Bronchial epithelial cell (primary cell): ENCODE measurements around the gene TTC17. TPM values are rescaled to one million over a fixed set of nuclear protein-coding genes. Genes with fewer than 3 reads are reported as not detected.
A peak's percentile ranks its signal among the peaks of the same experiment; 100 is the strongest.

Source experiments
- DNase-seq: peaks from one replicate; pipeline ENCODE4 v3.0.0-alpha.2; 2010; ENCODE audit warnings: low read depth
- FAIRE-seq: peaks from 2 replicates; lab custom pipeline; 2011; peaks lifted over from hg19 to GRCh38; lab: Jason Lieb, UNC
- H3K27me3 ChIP-seq: 2 replicates; pipeline ENCODE4 v1.5.1; 2011; ENCODE audit warnings: low read length; ENCODE audit not compliant: control insufficient read depth, insufficient read depth
- H3K36me3 ChIP-seq: 2 replicates; pipeline ENCODE4 v1.5.1; 2011; ENCODE audit warnings: low read length; ENCODE audit not compliant: control insufficient read depth, insufficient read depth
- H3K4me3 ChIP-seq: 2 replicates; pipeline ENCODE4 v1.5.1; 2011; ENCODE audit warnings: mild to moderate bottlenecking, low read depth, low read length, control low read depth
- total RNA-seq: library from RNA; depleted of rRNA; stranded (reverse); fragments of >200 nt; gene quantifications from 2 replicates; pipeline ENCODE4 v1.2.1, GENCODE V29; 2014
- TF ChIP-seq, protein P1 (sequence below): IDR thresholded peaks from 2 replicates; pipeline ENCODE4 v1.5.1; 2011; ENCODE audit warnings: mild to moderate bottlenecking, moderate library complexity, low read length, control low read depth, inconsistent platforms; ENCODE audit not compliant: insufficient read depth, severe bottlenecking

TTC17 gene, protein sequence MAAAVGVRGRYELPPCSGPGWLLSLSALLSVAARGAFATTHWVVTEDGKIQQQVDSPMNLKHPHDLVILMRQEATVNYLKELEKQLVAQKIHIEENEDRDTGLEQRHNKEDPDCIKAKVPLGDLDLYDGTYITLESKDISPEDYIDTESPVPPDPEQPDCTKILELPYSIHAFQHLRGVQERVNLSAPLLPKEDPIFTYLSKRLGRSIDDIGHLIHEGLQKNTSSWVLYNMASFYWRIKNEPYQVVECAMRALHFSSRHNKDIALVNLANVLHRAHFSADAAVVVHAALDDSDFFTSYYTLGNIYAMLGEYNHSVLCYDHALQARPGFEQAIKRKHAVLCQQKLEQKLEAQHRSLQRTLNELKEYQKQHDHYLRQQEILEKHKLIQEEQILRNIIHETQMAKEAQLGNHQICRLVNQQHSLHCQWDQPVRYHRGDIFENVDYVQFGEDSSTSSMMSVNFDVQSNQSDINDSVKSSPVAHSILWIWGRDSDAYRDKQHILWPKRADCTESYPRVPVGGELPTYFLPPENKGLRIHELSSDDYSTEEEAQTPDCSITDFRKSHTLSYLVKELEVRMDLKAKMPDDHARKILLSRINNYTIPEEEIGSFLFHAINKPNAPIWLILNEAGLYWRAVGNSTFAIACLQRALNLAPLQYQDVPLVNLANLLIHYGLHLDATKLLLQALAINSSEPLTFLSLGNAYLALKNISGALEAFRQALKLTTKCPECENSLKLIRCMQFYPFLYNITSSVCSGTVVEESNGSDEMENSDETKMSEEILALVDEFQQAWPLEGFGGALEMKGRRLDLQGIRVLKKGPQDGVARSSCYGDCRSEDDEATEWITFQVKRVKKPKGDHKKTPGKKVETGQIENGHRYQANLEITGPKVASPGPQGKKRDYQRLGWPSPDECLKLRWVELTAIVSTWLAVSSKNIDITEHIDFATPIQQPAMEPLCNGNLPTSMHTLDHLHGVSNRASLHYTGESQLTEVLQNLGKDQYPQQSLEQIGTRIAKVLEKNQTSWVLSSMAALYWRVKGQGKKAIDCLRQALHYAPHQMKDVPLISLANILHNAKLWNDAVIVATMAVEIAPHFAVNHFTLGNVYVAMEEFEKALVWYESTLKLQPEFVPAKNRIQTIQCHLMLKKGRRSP
- total RNA-seq = 74.2 and 90.3 TPM in 2 replicates

DNA sequence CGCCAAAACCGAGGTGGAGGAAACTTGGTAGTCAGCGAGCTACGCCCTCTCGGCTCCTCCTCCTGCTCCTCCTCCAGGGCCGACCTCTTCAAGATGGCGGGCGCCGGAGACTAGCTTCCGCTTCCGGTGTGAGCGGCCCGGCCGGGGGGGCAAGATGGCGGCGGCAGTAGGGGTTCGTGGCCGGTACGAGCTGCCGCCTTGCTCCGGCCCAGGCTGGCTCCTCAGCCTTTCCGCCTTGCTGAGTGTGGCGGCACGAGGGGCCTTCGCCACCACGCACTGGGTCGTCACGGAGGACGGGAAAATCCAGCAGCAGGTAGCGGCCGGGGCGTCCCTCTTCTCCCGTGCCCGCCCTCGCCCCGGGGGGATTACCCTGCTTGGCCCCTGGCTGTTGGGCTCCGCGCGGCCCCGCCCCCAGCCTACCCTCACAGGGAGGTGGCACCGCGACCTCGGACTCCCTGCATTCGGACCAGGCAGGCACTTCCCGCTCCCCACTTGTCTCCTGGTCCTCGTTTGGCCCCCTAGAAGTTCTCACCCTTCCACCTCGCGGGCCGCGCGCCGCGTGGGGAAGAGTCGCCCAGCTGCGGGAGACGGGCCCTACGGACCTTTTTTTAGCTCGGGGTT, at the start of gene TTC17:
TTC17 (plus strand) TSS at position 120 of the 621 bp plus-strand sequence; CDS start at position 155, 35 bp downstream.
- Histone ChIP-seq H3K36me3 (peaks cover 1% of the 10 kb centered on the region), H3K4me3 (peak within 1 kb of the TSS; percentile 97), H3K27me3 (no peaks in the 10 kb centered on the region)
- TF ChIP-seq, protein P1, sequence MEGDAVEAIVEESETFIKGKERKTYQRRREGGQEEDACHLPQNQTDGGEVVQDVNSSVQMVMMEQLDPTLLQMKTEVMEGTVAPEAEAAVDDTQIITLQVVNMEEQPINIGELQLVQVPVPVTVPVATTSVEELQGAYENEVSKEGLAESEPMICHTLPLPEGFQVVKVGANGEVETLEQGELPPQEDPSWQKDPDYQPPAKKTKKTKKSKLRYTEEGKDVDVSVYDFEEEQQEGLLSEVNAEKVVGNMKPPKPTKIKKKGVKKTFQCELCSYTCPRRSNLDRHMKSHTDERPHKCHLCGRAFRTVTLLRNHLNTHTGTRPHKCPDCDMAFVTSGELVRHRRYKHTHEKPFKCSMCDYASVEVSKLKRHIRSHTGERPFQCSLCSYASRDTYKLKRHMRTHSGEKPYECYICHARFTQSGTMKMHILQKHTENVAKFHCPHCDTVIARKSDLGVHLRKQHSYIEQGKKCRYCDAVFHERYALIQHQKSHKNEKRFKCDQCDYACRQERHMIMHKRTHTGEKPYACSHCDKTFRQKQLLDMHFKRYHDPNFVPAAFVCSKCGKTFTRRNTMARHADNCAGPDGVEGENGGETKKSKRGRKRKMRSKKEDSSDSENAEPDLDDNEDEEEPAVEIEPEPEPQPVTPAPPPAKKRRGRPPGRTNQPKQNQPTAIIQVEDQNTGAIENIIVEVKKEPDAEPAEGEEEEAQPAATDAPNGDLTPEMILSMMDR = no peak
- FAIRE-seq (no peak), DNase-seq (peak; percentile 85)

DNA sequence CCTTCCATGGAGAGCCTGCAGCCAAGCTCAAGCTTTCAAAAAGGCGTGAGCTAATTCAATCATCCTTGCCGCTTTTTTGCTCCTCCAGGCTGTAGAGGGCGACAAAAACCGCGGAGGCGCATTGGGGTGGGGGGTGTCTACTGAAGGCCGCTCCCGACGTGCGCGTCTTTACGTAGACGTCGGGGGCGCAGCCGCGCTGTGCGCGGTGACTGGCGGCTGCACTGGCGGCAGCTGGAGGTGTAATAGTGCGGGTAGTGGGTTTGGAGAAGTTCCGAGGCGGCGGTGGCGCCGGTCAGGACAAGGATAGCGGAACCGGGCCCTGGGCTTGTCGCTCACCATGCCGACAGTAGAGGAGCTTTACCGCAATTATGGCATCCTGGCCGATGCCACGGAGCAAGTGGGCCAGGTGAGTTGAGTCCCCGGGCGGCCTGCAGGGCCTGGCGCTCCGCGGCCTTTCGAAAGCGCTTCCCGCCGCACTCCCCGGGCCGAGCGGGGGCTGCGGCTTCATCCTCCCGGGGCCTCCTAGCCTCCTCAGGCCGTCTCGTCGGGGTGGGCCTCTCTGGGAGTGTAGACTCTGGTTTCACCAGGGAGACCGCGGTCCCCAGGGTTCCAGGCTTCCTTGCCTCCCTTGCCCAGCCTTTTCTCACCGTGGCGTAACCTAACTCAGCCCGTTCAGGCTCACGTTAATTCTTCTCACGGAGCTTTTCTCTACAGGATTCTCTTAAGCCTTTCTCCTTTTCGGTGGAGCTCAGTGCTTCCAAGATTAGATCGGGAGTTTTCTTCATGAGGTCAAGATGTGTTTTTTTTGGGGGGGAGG, 46.7 kb upstream of the TTC17 start, which contains the start of gene API5:
API5 (plus strand) TSS at position 206 of the 817 bp plus-strand sequence; CDS start at position 338, 132 bp downstream.
- DNase-seq (peak; percentile 92), FAIRE-seq (no peak)
- TF ChIP-seq, protein P1 = peak; percentile 85
- H3K36me3 ChIP-seq = no peaks in the 10 kb centered on the region
- no peaks in the 10 kb centered on the region for H3K27me3 ChIP-seq
- H3K4me3 ChIP-seq = peak within 1 kb of the TSS; percentile 92

DNA sequence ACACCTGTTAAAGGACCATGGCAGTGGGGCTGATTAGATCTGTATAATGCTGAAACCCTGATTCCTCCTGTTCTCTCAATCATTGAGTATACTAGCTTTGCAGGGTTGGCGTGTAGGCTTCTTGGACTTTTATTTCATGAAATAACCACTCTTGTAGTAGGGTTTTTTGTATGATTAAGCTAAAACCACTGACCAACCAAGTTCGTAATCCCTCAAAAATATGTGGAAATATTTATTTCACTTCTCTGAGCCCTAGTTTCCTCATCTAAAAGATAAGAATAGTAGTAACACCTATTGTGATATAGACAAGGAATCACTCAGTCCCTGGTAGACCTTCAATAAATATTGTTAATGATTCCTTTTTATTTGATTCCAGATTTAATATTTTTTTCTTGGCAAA, 42.8 kb upstream of the TTC17 start:
- no peak for FAIRE-seq
- Histone ChIP-seq H3K27me3 (no peaks in the 10 kb centered on the region), H3K4me3 (no peak overlapping the region), H3K36me3 (peaks cover 3% of the 10 kb centered on the region)
- DNase-seq = no peak
- TF ChIP-seq, protein P1 = no peak

DNA sequence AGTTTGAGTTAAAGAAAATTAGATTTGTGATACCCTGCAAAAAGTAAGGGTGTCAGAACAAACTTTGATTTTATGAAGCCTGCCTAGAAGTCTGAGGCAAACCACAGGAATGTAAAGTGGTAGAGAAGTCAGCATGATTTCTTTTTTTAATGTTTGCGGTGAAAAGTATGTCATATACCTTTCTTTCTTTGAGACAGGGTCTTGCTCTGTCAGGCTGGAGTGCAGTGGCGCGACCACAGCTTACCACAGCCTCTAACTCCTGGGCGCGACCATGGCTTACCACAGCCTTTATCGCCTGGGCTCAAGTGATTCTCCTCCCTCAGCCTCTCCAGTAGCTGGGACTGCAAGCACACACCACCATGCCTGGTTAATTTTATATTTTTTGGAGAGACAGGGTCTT, 42.3 kb upstream of the TTC17 start:
- no peak for FAIRE-seq
- H3K27me3 ChIP-seq = no peaks in the 10 kb centered on the region
- peak; percentile 12 for DNase-seq
- TF ChIP-seq, protein P1 = no peak
- peaks cover 3% of the 10 kb centered on the region for H3K36me3 ChIP-seq
- H3K4me3 ChIP-seq = no peak overlapping the region

DNA sequence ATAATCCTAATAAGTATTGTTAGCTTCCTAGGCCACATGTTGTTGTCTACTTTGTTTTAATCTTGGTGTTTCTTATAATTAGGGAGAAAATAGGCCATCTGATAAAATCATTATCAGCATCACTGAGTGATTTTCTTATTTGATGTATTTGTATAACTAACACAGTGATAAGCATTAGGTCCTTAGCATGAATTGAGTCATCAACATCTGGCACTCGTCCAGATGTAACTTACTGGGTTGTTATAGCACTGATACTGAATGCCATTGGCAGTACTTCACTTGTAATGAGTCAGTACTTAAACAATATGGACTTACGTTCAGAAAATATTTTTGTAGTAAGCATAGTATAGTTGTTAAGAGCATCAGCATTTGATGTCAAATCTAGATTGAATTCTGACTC, 30.7 kb upstream of the TTC17 start:
- Histone ChIP-seq H3K36me3 (peaks cover 15% of the 10 kb centered on the region), H3K4me3 (no peak overlapping the region), H3K27me3 (no peaks in the 10 kb centered on the region)
- peak; percentile 98 for DNase-seq
- TF ChIP-seq, protein P1 = no peak
- FAIRE-seq = no peak
